GM21786 (cell line): ENCODE measurements around the gene DNMT3A.

Experiments
- ATAC-seq: cut with Tn5 transposase; IDR thresholded peaks from one replicate; pipeline ENCODE4 v1.9.1; 2021; ENCODE audit not compliant: unreplicated experiment

Gene DNMT3A

GRCh38 chr2:25307949-25308557 is 33.7 kb downstream of the DNMT3A start:
- ATAC-seq, result no peak

GRCh38 chr2:25306777-25307368 is 34.9 kb downstream of the DNMT3A start:
- ATAC-seq, result no peak

- ATAC-seq, result no peak
These were observed 36.0 kb downstream of the DNMT3A start for GRCh38 chr2:25305775-25306174.

GRCh38 chr2:25304826-25305596 is 36.7 kb downstream of the DNMT3A start:
- no peak for ATAC-seq

- no peak for ATAC-seq
These were observed 37.4 kb downstream of the DNMT3A start for GRCh38 chr2:25304321-25304720.

- no peak for ATAC-seq
These were observed 38.0 kb downstream of the DNMT3A start for GRCh38 chr2:25303633-25304236.

- ATAC-seq, result no peak
These were observed 38.9 kb downstream of the DNMT3A start for GRCh38 chr2:25302758-25303375.

GRCh38 chr2:25301453-25302352 is 40.0 kb downstream of the DNMT3A start:
- peak; percentile 92 for ATAC-seq

- ATAC-seq, result no peak
These were observed 41.7 kb downstream of the DNMT3A start for GRCh38 chr2:25300001-25300400.

GRCh38 chr2:25298776-25299431 is 42.8 kb downstream of the DNMT3A start:
- ATAC-seq, result no peak

GRCh38 chr2:25297738-25298137 is 44.0 kb downstream of the DNMT3A start:
- no peak for ATAC-seq

- ATAC-seq, result no peak
These were observed 46.1 kb downstream of the DNMT3A start for GRCh38 chr2:25295621-25296020.

- peak; percentile 82 for ATAC-seq
These were observed 46.9 kb downstream of the DNMT3A start for GRCh38 chr2:25294573-25295462.

- no peak for ATAC-seq
These were observed 47.7 kb downstream of the DNMT3A start for GRCh38 chr2:25293958-25294562.

GRCh38 chr2:25293145-25293544 is 48.6 kb downstream of the DNMT3A start:
- no peak for ATAC-seq

GRCh38 chr2:25292408-25292807 is 49.3 kb downstream of the DNMT3A start:
- no peak for ATAC-seq

- no peak for ATAC-seq
These were observed 50.8 kb downstream of the DNMT3A start for GRCh38 chr2:25290811-25291495.
